A549 (cell line): Measurements from ENCODE around the gene XAB2.

Source experiments
- CHD2 ChIP-seq: fragments of 150-350 bp; IDR thresholded peaks from 2 replicates; pipeline ENCODE4 v1.6.1; 2014; ENCODE audit warnings: low read length; ENCODE audit not compliant: partially characterized antibody
- ESRRA ChIP-seq: fragments of 150-350 bp; IDR thresholded peaks from 2 replicates; pipeline ENCODE4 v1.6.1; 2014; ENCODE audit warnings: mild to moderate bottlenecking, low read length, borderline replicate concordance
- POLR2A ChIP-seq: IDR thresholded peaks from 2 replicates; pipeline ENCODE4 v1.6.1; 2012; ENCODE audit warnings: mild to moderate bottlenecking, low read length
- RAD21 ChIP-seq, 2 experiments: fragments of >200 bp in 1 of 2; sonication (Bioruptor Twin) in 1 of 2; formaldehyde crosslinking in 1 of 2; IDR thresholded peaks in 1 of 2; conservative IDR thresholded peaks in 1 of 2; 2 replicates in 1 of 2; 3 replicates in 1 of 2; pipeline ENCODE4 v1.6.1; 2012 to 2018; ENCODE audit warnings: inconsistent platforms in 1 of 2
- TF ChIP-seq, protein P1 (sequence below): fragments of >200 bp; sonication (Bioruptor Twin); formaldehyde crosslinking; IDR thresholded peaks from 3 replicates; pipeline ENCODE4 v1.5.1; 2016

DNA sequence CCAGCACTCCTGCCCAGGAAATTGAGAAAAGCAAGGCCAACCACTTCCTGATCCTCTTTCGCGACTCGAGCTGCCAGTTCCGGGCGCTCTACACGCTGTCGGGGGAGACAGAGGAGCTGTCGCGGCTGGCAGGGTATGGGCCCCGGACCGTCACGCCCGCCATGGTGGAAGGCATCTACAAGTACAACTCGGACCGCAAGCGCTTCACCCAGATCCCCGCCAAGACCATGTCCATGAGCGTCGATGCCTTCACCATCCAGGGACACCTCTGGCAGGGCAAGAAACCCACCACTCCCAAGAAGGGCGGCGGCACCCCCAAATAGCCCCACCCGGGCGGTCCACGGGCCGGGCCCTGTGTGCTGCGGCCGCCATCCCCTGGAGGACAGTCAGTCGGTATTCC, 11.6 kb downstream of the XAB2 start:
- TF ChIP-seq, protein P1, sequence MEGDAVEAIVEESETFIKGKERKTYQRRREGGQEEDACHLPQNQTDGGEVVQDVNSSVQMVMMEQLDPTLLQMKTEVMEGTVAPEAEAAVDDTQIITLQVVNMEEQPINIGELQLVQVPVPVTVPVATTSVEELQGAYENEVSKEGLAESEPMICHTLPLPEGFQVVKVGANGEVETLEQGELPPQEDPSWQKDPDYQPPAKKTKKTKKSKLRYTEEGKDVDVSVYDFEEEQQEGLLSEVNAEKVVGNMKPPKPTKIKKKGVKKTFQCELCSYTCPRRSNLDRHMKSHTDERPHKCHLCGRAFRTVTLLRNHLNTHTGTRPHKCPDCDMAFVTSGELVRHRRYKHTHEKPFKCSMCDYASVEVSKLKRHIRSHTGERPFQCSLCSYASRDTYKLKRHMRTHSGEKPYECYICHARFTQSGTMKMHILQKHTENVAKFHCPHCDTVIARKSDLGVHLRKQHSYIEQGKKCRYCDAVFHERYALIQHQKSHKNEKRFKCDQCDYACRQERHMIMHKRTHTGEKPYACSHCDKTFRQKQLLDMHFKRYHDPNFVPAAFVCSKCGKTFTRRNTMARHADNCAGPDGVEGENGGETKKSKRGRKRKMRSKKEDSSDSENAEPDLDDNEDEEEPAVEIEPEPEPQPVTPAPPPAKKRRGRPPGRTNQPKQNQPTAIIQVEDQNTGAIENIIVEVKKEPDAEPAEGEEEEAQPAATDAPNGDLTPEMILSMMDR = no peak
- no peak for TF ChIP-seq POLR2A
- TF ChIP-seq ESRRA = no peak
- no peak for TF ChIP-seq RAD21 (conservative IDR thresholded peaks at IDR 0.05 in 1 of 2, IDR thresholded peaks at IDR 0.05 in 1 of 2)
- no peak for TF ChIP-seq CHD2
